Right forelimb (tissue), 1 donor: Measurements from ENCODE around the gene LRRC27.
A peak's percentile ranks its signal among the peaks of the same experiment; 100 is the strongest.

ENCODE experiments used
- DNase-seq: peaks from one replicate; pipeline ENCODE4 v3.0.0-alpha.2; 2018

LRRC27 gene

GRCh38 chr10:132331601-132332432, at the start of gene LRRC27:
TSS of gene LRRC27 (plus strand) at chr10:132332193. CDS start at chr10:132333525, 1,332 bp downstream.
- peak; percentile 100 for DNase-seq

- no peak for DNase-seq
These were observed 49.1 kb upstream of the LRRC27 start for GRCh38 chr10:132282667-132283603.

DNA sequence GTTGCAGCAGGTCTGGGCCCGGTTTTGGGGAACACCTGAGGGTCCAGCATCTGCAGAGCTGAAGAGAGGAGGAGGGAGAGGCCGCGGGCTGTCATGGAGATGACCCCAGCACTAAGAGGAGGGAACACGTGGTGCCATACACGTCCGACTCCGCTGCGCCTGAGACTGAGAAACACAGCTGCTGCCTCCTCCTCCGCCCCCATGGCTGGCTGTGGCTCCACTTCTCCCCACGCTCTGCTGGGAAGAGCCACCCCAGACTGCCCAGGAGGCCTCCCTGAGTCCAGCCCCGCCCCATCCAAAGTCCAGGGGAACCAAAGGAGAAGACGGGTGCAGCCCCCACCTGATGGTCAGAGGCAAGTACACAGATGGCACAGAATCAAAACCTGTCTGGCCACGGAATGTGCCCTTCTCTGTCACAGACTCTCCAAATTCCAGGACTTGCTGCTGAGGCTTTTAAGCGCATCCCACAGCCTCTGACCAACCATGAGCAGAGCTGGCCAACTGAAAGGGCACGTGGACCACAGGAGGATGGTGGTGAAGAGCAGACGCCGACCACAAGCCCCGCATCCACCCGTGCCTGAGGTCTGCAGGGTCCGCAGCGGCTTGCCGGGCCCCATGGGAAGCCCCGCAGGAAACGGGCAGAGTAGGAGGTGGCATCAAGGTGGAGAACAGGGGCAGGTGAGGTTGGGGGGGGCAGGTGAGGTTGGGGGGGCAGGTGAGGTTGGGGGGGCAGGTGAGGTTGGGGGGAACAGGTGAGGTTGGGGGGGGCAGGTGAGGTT, 48.2 kb upstream of the LRRC27 start:
- no peak for DNase-seq

GRCh38 chr10:132289439-132289838, 42.6 kb upstream of the LRRC27 start:
- DNase-seq = no peak

GRCh38 chr10:132290631-132291030, 41.4 kb upstream of the LRRC27 start:
- DNase-seq = no peak

GRCh38 chr10:132291826-132292225, 40.2 kb upstream of the LRRC27 start:
- DNase-seq = no peak

DNA sequence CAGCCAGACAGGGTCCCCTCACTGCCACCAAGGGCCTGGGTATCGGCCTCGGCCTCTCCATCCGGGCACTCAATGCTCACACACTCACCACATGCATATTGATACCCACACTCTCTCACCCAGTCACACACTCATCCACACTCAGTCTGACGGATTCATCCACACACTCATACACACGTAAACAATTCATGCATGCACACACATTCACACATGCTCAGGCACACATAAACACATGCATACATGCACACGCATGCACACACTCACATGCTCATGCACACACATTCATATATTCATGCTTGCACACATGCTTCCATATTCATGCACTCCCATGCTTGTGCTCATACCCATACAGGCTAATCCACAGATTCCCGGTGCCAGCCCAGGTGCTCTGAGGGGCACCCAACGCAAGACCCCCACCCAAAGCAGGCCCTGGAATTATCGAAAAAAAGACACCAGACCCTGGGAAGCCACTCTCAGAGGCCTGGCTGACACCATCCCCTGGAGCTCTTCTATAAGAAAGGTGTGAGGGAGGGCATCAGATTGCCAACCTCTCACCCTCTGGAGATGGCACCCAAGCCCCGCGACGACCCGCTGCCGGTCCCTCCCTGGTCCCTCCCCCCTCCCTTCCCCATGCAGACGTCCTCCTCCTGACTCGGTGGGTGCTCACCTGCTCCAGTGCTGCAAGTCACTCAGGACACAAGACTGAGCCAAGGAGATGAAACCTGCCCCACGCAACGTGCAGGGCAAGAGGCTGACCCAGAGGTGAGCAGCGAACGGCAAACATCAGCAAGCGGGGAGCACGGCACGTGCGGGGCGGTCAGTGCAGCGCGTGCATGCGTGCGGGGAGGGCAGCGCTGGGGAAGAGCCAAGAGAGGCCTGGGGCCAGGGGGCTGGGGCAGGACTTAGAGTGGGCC, 39.4 kb upstream of the LRRC27 start:
- no peak for DNase-seq

- peak; percentile 43 for DNase-seq
These were observed 38.7 kb upstream of the LRRC27 start for GRCh38 chr10:132293201-132293812.

GRCh38 chr10:132293813-132294520, 38.0 kb upstream of the LRRC27 start:
- peak; percentile 40 for DNase-seq

- peak; percentile 45 for DNase-seq
These were observed 37.3 kb upstream of the LRRC27 start for GRCh38 chr10:132294561-132295318.

GRCh38 chr10:132295481-132295880, 36.5 kb upstream of the LRRC27 start:
- peak; percentile 0 for DNase-seq

GRCh38 chr10:132296666-132297443, 35.1 kb upstream of the LRRC27 start:
- peak; percentile 6 for DNase-seq

- DNase-seq = peak; percentile 42
These were observed 34.5 kb upstream of the LRRC27 start for GRCh38 chr10:132297526-132297925.

DNA sequence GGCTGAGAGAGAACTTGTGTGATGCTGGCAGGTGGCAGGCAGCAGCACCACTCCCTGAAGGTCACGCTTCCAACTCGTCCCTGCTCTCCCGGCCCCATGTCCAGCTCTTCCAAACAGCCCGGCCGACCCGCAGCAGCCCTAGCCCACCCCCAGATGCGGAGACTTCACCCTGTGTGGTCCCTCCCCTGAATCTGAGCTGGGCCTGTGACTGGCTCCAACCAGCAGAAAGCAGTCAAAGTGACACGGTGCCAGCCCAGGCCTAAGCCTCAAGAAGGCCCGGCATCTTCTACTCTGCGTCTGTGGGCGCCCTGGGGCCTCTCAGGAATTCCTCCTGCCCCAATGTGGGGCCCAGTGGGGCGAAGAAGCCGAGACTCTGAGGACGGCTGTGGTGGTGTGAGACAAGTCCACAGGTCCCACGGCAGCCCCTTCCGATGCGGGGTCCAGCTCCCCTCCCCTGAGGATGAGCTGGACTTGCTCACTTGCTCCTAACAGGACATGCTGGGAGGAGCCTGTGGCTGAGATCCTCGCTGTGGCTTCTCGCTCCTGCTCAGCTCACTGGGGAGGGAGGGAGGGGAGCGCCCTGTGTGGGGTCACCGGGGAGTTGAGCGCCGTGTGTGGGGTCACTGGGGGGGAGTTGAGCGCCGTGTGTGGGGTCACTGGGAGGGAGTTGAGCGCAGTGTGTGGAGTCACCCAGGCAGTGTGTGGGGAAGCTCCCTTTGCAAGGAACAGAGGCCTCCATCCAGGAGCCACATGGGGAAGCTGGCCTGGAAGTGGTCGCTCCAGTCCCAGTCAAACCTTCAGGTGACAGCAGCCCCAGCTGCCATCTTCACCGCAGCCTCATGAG, 33.7 kb upstream of the LRRC27 start:
- DNase-seq = peak; percentile 43

DNA sequence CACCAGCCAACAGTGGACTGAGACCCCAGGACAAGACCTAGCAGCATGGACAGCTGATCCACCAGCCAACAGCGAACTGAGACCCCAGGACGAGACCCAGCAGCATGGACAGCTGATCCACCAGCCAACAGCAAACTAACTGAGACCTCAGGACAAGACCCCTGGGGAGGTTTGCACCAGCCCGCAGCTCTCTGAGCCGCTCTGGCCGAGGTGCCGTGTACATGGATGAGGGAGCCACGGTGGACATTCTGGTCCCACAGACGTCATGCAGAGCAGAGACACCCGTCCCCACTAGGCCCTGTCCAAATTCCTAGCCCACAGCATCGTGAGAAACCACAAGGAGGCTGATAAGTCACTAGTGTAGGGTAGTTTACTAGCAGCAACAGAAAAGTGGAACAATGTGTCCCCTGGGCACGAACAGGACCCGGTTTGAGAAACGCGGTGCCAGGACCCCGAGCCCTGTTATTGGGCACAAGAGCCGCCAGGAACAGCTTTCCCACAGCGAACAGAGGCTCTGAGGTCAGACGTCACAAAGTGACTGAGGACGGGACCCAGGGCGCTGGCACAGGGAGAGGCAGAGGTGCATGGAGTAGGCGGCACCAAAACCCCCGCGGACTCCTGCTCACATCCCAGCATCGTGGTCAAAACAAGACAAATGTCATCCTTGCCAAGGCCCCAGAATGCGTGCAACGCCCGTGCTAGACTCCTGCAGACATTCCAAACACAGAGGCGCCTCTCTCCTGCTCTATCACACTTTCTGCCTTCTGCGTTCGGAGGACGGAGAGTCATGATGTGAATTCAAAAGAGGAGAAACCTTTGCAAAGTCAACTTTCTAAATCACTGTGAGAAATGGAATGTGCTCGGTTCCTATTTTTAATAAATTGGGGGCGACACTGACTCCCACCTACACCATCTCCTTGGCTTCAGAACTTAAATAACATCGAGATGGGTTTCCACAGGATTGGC, 32.3 kb upstream of the LRRC27 start:
- no peak for DNase-seq

DNA sequence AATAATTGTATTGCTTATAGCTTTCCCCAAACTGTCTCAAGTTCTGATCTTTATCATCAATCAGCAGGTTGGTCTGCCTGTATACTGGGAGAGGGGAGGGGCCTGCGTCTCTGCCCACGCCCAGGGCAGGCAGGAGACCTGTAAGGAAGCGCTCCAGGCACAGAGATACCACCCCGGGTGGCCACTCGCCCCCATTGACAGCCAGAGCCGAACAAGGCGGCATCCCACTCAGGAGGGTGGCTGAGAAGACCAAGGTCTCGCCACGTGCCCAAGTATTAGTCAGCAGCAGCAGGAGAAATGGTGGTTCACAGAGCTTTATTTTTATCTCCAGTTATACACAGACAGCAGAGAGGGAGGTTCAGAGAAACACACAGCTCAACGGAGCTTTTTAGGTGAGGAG, 31.4 kb upstream of the LRRC27 start:
- no peak for DNase-seq
